Activated CD8-positive, alpha-beta memory T cell treated with anti-CD3 and anti-CD28 coated beads for 24 hours (primary cell): ENCODE data around the gene IL16.
A peak's percentile ranks its signal among the peaks of the same experiment; 100 is the strongest.

Source experiments
- DNase-seq: peaks from one replicate; pipeline ENCODE4 v3.0.0-alpha.2; 2020

The IL16 gene

GRCh38 chr15:81257435-81257834 is 60.8 kb downstream of the IL16 start:
- no peak for DNase-seq

GRCh38 chr15:81258455-81258854 is 61.8 kb downstream of the IL16 start:
- no peak for DNase-seq

- no peak for DNase-seq
Observed at GRCh38 chr15:81259760-81260298, 63.1 kb downstream of the IL16 start.

DNA sequence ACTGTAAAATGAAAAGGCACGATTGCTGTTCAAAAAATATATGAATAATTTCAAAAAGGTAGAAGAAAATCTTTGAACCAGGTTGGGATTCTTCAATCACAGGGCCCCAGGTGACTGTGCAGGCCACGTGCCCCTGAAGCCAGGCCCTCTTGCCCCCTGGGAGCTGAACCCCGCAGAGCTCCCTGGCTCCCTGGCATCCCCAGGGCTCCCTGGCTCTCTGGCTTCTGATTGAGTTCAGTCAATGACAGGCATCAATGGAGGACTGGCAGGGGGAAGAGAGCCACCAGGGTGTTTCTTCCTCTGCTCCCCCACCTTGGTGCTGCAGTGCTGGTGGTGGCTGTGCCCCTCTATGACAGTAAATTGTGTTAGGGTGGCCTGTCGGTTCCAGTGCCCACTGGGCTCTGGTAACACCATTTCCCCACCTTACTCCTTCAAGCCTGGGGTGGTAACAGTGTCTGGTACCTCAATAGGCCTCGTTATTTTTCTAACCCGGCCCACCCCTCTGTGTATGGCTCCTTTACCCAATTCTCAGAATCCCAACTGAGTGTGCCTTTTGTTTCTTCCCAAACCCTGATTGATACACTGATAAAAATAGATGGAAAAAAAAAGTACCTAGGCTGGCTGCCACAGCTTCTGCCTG is 64.6 kb downstream of the IL16 start:
- no peak for DNase-seq

- DNase-seq, result no peak
Observed at GRCh38 chr15:81263477-81263876, 66.8 kb downstream of the IL16 start.

DNA sequence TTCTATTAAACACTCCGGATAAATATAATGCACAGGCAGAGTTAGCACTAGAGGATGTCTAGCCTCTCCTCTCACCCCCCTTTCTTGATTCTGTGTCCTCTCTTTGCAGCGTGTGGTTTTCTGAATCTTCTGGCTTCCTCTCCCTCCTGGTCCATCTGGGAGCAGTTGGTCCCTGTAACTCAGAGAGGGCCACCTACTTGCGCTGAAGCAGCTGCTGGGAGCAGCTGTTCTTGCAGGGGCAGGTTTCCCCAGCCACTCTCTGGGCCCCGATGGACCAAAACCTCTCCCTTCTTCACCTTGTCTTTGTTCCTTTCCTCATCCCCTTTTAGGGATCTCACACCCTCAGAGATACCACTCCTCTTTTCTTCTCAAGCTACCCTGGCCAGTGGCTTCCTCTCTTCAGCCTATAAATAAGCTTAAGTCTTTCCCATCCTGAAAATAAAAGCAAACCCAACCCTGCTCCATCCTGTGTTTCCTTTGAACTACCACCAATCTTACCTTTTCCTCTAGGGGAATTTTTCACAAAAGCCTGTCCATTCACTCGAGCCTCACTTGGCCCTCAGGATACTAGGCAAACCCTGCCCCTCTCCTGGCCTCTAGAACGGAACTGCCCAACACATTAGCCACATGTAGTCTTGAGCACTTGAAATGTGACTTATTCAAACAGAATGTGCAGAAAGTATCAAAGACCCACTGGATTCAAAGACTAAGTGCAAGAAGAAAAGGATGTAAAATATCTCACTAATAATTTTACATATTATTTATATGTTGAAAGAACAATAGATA is 67.6 kb downstream of the IL16 start:
- DNase-seq, result no peak

- DNase-seq, result no peak
Observed at GRCh38 chr15:81265256-81265943, 68.7 kb downstream of the IL16 start.

GRCh38 chr15:81265944-81266775 is 69.5 kb downstream of the IL16 start:
- peak; percentile 94 for DNase-seq

GRCh38 chr15:81268340-81268739 is 71.7 kb downstream of the IL16 start:
- no peak for DNase-seq

DNA sequence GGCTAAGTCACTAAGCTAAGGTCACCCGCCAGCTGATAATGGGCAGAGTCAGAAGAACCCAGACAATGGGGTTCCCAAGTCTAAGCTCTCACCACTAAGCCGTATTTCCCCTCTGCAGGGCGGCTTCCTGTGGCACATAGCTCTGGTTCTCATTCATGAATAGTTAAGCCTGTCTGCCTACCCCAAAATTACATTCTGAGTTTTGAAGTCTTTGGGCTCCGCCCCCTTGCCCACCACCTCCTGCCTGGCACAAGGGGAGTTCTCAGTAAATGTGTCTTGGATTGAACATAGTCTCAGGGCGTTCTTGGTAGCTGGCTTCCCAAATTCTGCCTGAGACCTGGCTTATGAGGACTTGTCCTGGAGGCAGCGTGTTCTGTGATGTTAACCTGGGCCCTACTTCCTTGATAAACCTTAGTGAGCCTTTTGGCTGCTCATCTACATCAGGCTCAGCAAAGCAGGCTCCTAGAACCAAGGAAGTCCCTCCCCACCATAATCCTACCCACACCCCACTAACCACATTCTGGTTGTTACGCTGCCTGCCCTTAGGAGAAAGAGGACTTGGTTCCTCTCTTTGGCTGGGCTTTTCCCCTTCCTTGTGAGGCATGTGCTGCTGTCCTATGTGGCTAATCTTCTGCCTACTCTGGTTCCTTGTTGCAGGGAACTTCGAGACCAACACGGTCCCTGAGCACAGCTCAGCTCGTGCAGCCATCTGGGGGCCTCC is 72.4 kb downstream of the IL16 start:
- no peak for DNase-seq

- DNase-seq, result no peak
Observed at GRCh38 chr15:81270188-81270587, 73.5 kb downstream of the IL16 start.

- no peak for DNase-seq
Observed at GRCh38 chr15:81270781-81271491, 74.3 kb downstream of the IL16 start.

GRCh38 chr15:81271761-81272644 is 75.3 kb downstream of the IL16 start:
- DNase-seq, result no peak

DNA sequence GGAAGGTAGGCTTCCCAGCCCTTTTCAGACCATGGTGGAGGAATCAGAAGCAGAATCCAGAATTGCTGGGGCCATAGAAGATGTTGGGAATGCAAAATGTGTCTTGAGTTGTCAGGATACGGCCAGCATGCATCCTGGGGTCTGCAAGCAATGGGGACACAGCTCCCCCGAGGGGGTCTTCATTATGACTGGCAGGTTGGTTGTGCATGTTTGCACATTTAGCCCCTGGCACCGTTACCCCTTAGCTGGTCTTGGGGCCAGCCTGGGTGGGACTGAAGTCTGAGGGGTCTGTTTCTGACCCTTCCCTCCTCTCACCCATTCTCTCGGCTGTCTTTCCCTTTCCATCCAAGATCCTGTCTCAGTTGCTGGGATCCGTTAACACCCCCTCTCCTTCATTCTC is 76.5 kb downstream of the IL16 start:
- no peak for DNase-seq

GRCh38 chr15:81273855-81274254 is 77.2 kb downstream of the IL16 start:
- no peak for DNase-seq

DNA sequence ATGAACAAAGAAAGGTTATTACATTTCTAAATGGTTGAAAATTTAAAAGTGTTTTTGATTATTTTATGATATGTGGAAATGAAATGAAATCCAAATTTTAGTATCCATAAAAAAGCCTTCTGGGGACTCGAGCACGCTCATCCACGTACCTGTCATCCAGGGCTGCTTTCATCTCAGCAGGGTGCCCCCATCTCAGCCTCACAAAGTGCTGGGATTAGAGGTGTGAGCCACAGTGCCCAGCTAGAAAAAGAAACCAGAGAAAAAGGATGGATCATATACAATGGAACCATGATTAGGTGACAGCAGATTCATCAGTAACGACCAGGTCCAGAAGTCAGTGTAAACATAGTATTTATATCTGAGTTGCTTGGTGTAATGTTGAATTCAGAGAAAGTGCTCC is 77.6 kb downstream of the IL16 start:
- no peak for DNase-seq

GRCh38 chr15:81274931-81275707 is 78.4 kb downstream of the IL16 start:
- DNase-seq, result peak; percentile 92

DNA sequence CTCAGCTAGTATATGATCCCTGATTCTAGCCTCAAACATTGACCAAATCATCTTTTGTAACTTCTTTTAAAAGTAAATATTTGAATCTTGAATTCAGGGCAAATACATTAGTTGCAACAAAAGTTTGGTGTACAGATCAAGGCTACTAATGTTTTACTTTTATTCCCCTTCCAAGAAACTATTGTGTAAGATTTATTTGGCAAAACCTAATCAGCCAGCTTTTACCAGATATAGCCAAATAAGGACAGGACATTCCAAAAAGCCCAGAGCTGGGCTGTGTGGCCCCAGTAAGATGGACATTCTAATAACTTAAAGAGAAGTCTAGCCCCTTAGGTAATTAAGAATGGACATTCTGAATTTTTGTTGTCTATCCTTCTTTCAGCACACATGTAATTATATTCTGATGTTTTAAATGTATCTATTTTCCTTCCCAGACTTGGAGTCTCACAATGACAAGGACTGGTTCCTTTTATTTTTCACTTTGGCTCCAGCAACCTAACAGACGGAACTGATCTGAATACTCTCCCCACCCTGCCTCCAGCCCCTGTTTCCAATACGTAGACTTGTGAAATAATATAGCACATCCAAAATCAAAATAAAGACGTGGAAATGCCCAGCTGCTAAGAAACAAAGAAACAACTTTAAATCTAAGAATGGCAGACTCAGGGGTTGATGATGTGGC is 79.2 kb downstream of the IL16 start:
- DNase-seq, result no peak

DNA sequence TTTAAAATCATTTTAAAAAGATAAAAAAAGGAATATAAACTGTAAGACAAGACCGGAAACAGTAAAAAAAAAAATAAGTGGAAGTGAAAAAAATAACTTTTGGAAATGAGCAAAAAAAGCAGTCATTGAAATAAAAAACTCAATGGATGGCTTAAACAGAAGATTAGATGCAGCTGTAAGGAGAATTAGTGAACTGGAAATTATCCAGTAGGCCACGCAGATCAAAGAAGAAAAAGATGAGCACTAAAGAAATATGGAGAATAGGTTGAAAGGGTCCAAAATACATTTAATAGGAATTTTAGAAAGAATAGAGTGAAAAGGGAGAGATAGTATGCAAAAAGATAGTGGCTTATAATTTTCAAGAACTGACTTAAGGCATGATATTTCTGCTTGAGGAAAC is 80.3 kb downstream of the IL16 start:
- DNase-seq, result no peak
